Cardiac fibroblast (primary cell): Measurements from ENCODE around the gene RARS1.
A peak's percentile ranks its signal among the peaks of the same experiment; 100 is the strongest.

Source experiments
- DNase-seq, 2 donors: peaks; one replicate each; pipeline versions ENCODE4 v3.0.0 to v3.0.0-alpha.2; 2010; ENCODE audit warnings: low read depth in 2 of 2
- H3K4me3 ChIP-seq, 2 donors: replicated peaks in 1 of 2; 1 replicate in 1 of 2; 2 replicates in 1 of 2; pipeline ENCODE4 v1.5.1; 2011; ENCODE audit warnings: low read depth in 2 of 2, low read length in 2 of 2, mild to moderate bottlenecking in 2 of 2, moderate library complexity in 1 of 2
- CTCF ChIP-seq: IDR thresholded peaks from one replicate; pipeline ENCODE4 v1.5.1; 2011; ENCODE audit warnings: low read depth, mild to moderate bottlenecking, low read length, inconsistent platforms

The RARS1 gene

GRCh38 chr5:168486136-168486879 lies at the start of gene RARS1:
TSS of gene RARS1 (plus strand) at chr5:168486471. CDS start at chr5:168486499, 28 bp downstream.
- H3K4me3 ChIP-seq = peak within 1 kb of the TSS; percentile 94 to 96

GRCh38 chr5:168438349-168438748 lies 47.9 kb upstream of the RARS1 start:
- no peak overlapping the region for H3K4me3 ChIP-seq
- no peak for DNase-seq
- TF ChIP-seq CTCF = no peak

More at GRCh38 chr5:168486136-168486879, at the start of gene RARS1:
- TF ChIP-seq CTCF = peak; percentile 99
- peak; percentile 94 for DNase-seq

DNA sequence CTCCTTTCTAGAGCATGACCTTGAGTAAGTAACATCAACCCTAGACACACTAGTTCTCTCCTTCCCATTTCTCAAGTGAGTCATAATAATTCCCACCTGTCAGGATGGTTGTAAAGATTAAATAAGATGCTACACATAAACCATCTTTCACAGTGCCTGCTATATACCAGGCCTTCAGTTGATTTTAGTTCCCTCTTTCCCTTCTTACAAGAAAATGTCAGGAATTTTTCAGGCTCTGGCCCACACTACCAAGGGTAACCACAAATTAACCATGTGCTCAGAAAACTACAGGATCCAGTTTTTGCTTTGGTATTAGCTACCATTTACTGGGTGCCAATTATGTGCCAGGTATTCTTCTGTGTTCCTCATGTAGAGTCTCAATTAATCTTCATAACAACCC lies 42.7 kb upstream of the RARS1 start:
- no peak for DNase-seq
- no peak for TF ChIP-seq CTCF
- H3K4me3 ChIP-seq = no peak overlapping the region

- no peak for TF ChIP-seq CTCF
- no peak overlapping the region for H3K4me3 ChIP-seq
- peak; percentile 19 to 65 for DNase-seq
Observed at GRCh38 chr5:168443950-168444700, 42.1 kb upstream of the RARS1 start.

- DNase-seq = no peak
- no peak overlapping the region for H3K4me3 ChIP-seq
- no peak for TF ChIP-seq CTCF
Observed at GRCh38 chr5:168446983-168447619, 39.2 kb upstream of the RARS1 start.

DNA sequence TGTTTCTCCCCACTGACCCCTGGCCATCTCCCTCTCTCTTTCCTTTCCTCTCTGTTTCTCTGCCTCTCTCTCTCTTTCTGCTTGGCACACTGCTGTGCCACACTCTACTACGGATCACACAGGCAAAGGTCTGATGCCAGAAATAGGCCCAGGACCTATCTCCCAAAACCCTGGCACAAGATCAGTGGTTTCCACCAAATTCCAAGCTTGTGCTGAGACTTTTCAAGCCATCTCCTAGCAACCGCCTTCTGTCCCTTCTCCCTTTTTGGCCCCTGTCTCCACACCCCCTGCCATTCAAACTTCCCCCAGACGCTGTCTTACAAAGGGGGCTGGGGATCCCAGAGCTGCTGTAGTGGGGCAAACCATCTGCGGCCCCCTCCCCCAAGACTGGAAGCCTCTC lies 38.5 kb upstream of the RARS1 start:
- H3K4me3 ChIP-seq = no peak overlapping the region
- TF ChIP-seq CTCF = no peak
- DNase-seq = peak in 1 of 2 donors; percentile 39
